ENCODE measurements around the gene RFC5.

DNA sequence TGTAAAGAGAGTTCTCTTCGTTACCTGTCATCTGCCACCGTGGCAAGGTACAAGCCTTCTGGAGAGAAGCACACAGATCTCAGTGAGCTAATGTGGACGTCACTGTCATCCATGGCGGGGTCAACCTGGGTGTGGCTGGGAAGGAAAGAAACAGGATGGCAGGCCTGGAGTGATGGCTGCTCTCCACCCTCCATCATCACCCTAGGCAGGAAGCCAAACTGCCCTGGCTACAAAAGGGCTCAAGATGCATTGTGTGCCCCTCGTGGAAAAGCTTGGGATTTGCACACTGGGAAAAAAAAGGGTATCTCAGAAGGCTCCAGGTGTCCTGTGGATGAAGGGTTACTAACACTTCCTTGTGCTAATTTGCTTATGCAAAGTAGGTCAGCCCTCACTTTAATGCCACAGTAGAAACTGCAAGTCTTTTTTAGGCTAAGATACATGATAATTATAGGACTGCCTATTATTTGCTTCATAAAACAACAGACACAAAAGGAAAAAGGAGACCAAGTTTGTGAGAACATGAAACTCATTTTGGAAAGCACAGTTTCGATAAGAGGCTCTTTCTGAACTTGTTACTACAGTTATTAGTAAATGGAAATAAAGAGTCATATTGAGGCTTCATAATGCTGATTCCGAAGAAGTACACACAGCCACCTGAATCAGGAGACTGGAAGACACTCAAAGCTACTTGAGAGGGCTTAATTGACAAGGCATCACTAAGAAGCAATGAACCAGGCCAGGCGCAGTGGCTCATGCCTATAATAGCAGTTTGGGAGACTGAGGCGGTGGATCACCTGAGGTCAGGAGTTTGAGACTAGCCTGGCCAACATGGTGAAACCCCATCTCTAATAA lies 18.9 kb downstream of the RFC5 start:
- no peak for TF ChIP-seq EZH2phosphoT487 (conservative IDR thresholded peaks at IDR 0.05; ENCODE audit: low read length)
- TF ChIP-seq, protein P1, sequence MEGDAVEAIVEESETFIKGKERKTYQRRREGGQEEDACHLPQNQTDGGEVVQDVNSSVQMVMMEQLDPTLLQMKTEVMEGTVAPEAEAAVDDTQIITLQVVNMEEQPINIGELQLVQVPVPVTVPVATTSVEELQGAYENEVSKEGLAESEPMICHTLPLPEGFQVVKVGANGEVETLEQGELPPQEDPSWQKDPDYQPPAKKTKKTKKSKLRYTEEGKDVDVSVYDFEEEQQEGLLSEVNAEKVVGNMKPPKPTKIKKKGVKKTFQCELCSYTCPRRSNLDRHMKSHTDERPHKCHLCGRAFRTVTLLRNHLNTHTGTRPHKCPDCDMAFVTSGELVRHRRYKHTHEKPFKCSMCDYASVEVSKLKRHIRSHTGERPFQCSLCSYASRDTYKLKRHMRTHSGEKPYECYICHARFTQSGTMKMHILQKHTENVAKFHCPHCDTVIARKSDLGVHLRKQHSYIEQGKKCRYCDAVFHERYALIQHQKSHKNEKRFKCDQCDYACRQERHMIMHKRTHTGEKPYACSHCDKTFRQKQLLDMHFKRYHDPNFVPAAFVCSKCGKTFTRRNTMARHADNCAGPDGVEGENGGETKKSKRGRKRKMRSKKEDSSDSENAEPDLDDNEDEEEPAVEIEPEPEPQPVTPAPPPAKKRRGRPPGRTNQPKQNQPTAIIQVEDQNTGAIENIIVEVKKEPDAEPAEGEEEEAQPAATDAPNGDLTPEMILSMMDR (IDR thresholded peaks at IDR 0.05; ENCODE audit: insufficient read depth, low read length, poor library complexity, severe bottlenecking) = no peak
